GM18498 (cell line): ENCODE results near the gene PIK3R4.

ENCODE experiments used
- ATAC-seq: cut with Tn5 transposase; IDR thresholded peaks from one replicate; pipeline ENCODE4 v1.9.1; 2021; ENCODE audit warnings: mild to moderate bottlenecking, moderate library complexity; ENCODE audit not compliant: unreplicated experiment

Gene PIK3R4

DNA sequence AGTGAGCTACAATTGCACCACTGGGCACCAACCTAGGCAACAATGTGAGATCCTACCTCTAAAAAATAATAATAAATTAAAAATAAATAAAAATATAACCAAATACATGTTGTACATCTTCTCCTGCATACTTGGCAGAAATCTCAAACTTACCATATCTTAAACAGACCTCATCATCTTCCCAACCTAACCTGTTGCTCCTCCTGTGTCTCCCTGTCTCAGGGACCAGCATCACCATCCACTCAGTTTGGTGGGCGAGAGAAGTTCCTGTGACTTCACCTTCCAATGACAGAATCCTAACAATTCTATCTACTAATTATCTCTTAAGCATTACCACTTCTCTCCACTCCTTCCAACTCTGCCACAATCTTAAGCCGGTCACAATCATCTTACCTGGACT, 3.3 kb downstream of the PIK3R4 start:
- no peak for ATAC-seq

DNA sequence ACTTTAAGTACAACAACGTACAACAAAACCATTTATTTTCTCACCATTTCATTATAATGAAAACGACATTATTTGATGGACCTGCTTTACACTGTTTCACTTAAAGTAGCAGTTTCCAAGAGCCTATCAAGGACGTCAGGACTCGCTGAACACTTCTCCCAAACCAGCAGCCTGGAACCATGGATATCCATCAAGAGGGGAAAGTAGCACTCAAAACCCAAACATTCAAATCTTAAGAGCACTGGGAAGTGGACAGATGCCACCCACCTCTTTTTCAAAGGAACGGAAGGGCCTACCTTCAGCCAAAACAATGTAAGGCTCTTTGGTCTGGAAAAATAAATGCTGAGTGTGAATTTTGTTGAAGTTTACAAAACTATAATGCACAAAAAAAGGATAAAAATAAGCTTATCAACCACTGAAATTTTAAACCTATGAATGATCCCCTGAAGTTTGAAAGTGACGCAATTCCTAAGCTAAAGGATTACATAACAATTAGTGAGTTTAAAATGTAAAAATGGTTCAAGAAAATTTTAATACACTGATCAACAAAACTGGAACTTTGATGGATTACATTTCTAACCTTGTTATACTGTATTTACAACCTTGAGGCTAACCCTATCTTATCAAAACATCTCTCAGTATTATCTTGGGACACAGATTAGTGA, 4.6 kb downstream of the PIK3R4 start:
- ATAC-seq = no peak

DNA sequence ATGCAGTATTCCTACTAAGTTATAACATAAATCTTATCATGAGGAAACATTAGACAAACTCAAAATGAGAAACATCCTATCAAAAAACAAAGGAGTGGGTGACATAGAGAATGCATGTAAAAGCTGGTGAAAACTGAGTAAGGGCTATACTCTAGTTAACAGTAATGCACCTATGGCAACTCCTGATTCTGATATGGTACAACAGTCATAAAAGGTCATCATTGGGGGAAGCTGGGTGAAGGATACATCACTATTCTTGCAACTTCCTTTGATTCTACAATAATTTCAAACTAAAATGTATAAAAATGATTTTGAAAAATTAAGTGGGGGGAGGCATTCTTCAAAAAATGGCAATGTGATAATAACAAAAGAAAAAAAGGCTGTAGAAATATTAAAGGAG, 6.8 kb downstream of the PIK3R4 start:
- no peak for ATAC-seq

DNA sequence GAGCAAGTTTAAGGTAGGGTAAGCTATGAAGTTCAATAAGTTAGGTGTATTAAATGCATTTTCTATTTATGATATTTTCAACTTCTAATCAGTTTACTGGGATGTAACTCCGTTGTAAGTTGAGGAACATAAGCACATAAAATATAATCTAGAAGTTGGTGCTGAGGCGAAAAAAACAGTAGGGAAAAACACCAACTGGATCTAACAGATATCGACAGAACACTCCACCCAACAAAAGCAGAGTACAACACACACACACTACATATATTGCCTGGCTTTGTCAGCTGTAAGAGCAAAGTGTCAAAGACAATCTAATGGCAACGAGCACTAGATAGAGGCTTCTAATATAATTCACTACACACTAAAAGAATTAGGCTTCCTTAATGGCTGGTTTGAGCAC, 8.4 kb downstream of the PIK3R4 start:
- ATAC-seq = no peak

DNA sequence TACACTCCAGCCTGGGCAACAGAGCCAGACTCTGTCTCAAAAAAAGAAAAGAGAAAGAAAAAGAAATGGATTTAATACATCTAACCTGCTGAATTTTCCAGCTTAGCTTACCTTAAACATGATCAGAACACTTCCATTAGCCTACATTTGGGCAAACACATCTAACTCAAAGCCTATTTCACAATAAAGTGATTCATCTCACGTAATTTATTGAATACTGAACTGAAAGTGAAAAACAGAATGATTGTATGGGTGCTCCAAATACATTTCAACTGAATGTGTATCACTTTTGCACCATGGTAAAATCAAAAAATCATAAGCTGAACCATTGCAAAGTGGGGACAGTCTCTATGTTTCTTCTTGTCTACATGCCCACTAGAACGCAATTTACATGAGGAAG, 9.0 kb downstream of the PIK3R4 start:
- no peak for ATAC-seq

DNA sequence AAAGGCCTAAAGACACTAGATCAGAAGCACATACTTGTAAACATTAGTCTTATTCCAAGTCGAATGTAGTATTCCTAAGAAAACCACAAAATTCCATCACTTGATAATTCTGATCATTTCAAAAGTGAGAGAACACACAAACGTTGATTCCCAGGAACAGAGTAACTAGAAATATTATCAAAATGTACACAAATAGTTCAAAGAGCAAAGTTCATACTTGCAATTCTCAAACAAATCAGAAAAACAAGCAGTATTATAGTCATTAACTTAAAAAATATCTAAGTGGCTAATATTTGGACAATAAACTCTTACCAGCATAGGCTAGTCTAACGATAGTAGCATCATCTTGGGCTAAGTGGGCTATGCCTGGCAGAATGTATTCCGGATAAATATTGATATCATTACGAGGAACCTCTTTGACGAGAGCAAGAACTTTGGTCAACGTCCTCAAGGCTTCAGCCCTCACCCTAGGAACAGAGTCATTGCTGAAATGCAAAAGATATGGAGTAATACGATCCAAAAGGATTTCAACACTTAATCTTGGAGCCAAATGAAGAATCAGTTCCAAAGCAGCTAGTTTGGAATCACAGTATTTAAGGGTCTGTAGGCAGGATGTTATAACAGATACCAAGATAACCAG, 13.3 kb downstream of the PIK3R4 start:
- no peak for ATAC-seq

DNA sequence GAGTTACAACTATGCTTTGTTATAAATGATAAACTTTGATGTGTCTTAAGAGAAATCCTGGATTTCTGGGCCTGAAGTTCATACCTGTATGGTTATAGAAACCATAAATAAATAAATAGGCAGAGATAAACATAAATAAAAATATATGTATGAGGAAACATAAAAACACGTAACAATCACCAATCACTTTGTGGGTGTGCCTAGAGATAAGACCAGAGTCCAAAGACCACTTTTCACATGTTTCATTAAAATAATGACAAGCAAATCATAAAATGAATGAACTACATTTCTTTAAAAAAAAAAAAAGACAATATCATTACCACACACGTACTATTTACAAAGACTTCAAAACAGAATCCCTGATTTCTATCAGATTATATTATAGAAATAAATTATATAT, 14.1 kb downstream of the PIK3R4 start:
- no peak for ATAC-seq

DNA sequence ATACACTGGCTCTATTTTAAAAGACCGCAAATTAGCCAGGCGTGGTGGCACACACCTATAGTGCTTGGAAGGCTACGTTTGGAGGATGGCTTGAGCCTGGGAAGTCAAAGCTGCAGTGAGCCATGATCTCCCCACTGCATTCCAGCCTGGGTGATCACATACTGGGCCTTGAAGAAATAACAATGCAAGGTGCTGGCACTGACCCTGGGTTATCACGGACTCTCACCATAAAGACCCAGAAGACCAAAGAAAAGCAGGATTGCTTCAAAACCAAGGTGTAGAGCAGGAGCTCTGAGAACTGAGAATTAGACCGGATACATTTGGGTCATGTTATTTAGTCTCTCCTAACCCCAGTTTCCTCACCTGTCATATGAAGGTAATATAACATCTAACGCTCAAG, 14.8 kb downstream of the PIK3R4 start:
- no peak for ATAC-seq

DNA sequence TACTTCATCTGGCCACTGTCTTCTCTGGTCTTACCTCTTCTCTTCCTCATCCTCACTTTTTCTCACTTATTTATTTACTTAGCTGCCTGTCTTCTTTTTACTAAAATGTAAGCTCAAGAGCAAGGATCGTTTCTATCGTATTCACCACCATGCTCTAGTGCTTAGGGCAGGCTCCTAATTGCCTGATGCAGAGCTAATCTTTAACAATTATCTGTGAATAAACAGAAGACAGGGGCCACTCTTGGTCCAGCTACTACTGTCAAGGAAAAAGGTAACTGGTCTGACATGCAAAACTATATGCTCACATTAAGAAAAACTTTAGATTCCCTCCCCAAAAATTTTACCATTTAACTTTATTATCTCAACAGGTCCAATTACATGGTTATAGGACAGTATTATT, 17.5 kb downstream of the PIK3R4 start:
- no peak for ATAC-seq

DNA sequence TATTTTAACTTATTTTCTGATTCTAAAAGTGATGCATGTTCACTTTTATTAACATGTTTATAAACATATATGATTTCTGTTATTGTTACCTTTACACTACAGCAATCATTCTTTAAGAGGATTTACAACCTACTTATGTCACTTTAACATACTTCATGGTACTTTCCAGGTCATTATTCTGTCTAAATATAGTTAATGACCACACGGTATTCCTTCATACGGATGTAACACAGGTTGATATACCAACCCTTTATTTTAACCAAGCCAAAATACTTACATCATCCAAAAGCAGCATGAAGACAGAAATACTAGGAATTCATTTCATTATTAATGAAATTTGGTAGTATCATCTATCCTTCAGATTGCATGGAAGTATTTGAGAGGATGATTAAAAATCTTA, 18.6 kb downstream of the PIK3R4 start:
- no peak for ATAC-seq

DNA sequence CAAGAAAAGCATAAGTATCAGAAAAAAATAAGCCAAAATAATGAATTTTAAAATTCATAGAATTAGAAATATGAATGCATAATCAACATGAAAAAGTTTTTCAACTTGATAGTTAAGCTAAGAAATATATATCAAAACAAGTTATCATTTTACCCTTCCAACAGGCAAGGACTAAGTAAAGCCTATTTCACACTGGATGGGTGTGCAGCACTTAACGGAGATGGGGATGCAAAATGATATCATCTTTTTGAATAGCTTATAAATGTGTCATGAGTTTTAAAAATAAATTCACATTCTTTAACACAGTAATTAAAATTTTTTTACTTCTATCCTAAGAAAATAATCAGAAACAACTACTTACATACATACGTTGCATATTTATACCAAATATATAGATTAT, 20.9 kb downstream of the PIK3R4 start:
- no peak for ATAC-seq

DNA sequence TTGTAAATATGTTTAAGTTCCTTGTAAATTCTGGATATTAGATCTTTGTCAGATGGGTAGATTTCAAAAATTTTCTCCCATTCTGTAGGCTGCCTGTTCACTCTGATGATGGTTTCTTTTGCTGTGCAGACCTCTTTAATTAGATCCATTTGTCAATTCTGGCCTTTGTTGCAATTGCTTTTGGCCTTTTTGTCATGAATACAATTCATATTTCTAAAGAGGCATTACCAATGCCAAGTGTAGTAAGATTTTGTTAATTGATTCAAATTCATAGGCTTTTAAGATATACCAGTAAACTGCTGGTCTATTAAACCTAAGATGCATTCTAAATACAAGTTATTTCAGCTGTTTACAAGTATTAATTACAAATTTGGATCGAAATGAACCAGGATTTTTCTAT, 31.0 kb downstream of the PIK3R4 start:
- no peak for ATAC-seq

DNA sequence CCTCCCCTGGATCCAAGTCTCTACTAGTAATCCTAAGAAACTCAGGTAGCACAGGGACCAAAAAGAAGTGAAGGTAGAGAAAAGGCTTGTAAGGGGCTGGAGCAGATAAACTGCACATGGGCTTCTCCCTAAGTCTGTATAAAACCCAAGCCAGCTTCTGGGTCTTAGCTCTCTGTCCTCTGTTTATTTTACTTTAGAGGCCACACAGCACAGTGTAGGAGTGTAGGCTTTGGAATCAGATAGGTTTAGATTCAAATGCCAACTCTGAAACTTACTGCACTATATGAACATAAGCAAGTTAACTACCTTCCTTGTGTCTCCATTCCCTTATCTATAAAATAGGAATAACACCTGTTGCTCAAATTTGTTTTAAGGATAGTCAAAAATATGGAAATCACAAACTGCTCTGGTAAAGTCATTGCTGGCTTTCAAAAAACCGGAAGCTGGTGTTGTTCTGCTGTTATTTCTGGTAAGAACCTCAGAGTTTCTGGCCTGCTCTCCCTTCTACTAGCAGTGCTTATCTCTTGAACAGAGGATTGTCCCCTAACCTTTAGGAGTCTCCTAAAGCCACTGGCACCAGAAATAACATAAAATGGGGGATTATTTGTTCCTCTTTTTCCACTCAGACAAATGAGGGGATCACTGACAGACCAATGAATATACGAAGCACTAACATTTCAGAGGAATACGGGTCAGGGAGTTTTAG, 33.8 kb downstream of the PIK3R4 start:
- no peak for ATAC-seq

DNA sequence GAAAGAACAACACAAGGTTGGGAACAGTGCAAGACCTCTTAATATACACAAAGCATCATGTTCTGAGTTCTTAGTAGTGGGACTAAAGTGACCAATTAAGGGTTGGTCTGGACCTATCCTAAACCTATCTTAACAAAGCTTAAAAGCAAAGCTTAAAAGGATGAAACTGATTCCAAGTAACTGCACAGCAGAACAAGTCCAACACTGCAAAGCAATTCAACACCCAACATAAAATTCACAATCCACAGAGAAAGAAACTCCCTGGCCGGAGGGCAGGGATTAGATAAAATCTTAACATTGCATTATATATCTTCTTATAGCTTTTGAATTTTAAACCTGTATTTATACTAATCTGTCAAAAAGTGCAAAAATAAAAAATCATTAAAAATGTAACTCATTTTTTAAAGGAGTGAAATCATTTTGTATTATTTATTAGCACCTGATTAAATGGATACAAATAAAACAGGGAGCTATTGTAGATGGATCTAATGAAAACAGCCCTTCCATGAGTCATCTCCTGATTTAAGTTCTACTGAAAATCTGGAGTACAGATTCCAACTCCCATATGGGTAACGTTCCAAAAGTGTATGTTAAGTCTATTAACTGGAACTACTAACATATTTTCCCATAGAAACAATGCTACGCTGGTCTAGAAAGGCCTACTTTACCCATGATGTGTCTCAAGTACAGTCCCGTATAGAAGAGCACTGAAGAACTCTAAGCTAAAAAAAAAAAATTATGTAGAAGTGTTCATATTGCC, 34.9 kb downstream of the PIK3R4 start:
- ATAC-seq = no peak

DNA sequence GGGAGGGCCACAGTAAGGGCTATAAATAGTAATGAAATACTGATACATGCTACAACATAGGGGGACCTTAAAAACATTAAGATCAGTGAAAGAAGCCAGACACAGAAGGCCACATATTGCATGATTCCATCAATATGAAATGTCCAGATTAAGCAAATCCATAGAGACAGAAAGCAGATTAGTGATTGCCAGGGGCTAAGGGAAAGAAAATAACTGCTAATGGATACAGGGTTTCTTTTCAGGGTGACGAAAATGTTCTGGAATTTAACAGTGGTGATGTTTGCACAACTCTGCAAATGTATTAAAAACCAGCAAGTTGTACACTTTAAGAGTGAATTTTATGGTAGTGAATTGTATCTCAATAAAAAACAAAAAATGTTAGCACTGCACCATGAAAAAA, 37.0 kb downstream of the PIK3R4 start:
- ATAC-seq = no peak

DNA sequence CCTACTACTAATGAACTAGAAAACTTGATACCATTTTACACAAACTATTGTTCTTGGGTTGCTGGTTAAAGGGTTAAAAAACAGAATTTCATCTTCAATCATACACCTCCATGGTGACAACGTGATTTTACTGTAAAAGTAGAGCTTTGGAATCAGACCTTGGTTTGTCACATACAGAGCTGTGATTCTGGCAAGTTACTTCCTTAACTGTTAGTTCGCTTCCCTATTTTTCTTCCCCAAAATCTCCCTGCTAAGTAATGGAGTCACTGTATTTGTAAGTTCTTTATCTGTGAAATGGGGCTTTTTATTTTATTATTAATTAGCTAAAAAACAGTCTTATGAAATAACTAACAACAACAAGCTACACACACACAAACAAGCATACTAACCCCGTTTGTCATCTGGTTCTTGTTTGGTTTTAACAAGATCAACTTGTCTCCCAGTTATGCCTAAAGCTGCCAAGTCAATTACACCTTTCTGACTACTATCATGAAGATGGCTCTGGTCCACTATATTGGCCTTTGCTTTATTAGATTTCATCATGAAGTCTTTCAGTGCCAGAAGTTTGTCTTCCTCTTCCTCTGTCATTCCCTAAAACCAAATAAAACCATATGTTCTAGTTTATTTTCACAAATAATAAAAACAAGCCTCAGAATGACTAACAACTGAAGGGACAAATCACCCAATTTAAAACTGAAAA, 38.6 kb downstream of the PIK3R4 start:
- ATAC-seq = no peak

DNA sequence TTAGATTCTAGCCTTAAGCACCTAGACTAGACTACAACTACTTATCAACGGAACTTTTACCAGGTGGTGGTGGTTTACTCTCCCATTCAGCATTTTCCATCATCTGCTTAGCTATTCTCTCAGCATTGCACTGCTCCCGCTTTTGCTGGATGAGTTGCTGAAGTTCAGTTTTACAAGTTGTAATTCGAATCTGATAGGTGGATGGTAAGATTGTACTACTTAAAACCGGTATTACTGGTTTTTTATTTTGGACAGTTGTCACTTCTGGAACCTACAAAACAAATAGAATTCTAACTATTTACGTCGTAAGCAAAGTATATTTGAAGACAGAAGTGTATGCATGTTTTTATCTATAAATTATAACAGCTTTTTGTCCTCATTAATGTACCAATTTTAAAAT, 41.1 kb downstream of the PIK3R4 start:
- ATAC-seq = no peak

DNA sequence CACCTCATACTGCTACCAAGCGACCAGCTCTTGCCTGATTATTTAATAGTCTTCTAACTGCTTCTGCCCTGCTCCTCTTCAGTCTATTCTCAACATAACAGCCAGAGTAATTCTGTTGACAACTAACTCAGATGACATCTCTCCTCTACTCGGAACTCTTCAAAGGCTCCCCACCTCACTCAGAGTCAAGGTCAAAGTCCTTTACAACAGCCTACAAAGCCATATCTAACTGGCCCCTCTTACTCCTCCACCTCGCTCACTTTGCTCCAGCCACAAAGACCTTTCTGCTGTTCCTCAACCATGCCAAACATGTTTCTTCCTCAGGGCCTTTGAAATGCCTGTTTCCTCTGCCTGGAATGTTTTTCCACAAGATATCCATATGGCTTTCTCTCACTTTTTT, 43.6 kb downstream of the PIK3R4 start:
- ATAC-seq = no peak

DNA sequence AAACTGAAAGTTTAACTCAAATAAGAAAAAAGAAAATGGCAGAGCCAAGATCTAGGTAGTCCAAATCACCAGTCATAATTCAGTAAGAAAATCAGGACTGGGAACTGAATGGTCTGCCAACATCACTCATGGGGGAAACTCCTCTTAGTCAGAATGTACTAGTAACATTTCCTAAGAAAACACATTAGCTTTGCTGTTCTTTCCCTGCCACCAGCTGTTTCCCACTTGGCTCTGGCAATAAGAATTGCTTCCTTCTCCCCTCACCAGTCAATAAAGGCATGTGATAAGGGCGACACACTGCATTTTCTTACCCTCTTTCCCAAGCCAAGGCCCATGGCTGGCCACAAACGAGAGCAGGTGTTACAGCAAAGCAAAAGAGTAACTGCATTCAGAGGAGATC, 46.1 kb downstream of the PIK3R4 start:
- ATAC-seq = no peak

DNA sequence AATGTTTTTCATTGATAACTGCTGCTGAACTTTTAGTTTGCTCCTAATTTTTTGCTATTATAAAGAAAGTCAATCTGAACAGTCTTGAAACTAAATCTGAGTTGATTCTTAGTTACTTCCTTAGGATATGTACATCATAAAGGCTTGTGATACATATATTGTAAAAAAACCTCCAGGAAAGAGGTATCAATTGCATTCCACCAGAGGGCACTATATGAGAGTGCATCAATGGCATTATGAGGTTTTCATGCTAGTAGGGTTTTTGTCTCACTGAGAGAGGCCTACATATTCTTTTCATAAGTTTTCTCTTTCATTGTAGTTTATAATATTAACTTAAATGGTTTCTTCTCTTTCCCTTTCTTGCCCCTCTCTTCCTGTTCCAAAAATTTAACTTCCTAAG, 46.9 kb downstream of the PIK3R4 start:
- ATAC-seq = no peak

DNA sequence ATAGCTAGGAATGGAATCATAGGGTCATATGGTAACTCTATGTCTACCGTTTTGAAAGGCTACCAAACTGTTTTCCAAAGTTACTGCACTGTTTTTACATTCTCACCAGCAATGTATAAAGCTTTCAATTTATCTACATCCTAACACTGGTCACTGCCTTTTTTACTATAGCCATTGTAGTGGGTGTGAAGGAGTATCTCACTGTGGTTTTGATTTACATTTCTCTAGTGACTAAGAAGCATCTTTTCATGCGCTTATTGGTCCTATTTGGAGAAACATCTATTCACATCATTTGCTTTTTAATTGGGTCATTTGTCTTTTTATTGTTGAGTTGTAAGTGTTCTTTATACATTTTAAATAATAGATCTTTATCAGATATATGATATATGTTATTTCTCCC, 53.3 kb downstream of the PIK3R4 start:
- no peak for ATAC-seq
